ENCODE data around the gene CHID1. TPM values are rescaled to one million over a fixed set of nuclear protein-coding genes. Genes with fewer than 3 reads are reported as not detected.

The CHID1 gene
- total RNA-seq, 1 donor from 2014 or later = 88.3 TPM

DNA sequence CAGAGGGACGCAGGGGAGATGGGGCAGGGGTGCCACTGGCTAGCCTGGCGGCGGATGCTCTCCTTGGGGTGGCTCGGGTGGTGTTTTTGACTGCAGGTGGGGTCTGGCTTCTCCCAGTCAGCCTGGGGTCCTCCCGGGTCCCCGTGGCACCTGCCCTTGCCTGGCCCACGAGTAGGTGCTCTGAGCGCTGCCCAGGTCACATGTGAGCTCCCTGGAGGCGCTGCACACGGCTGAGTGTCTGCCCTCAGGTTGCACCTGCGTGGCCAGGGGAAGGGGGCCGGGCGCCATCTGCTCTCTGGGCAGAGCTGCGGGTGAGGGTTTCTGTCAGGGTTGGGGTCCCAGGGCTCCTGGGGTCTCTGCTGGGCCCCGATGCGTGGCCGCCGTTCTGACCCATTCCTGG, 62.7 kb downstream of the CHID1 start:
- TF ChIP-seq, protein P1, sequence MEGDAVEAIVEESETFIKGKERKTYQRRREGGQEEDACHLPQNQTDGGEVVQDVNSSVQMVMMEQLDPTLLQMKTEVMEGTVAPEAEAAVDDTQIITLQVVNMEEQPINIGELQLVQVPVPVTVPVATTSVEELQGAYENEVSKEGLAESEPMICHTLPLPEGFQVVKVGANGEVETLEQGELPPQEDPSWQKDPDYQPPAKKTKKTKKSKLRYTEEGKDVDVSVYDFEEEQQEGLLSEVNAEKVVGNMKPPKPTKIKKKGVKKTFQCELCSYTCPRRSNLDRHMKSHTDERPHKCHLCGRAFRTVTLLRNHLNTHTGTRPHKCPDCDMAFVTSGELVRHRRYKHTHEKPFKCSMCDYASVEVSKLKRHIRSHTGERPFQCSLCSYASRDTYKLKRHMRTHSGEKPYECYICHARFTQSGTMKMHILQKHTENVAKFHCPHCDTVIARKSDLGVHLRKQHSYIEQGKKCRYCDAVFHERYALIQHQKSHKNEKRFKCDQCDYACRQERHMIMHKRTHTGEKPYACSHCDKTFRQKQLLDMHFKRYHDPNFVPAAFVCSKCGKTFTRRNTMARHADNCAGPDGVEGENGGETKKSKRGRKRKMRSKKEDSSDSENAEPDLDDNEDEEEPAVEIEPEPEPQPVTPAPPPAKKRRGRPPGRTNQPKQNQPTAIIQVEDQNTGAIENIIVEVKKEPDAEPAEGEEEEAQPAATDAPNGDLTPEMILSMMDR (IDR thresholded peaks at IDR 0.05; ENCODE audit: unreplicated experiment) = no peak
- no peaks in the 10 kb centered on the region for H3K9me3 Mint-ChIP-seq
- no peaks in the 10 kb centered on the region for H3K36me3 Mint-ChIP-seq

DNA sequence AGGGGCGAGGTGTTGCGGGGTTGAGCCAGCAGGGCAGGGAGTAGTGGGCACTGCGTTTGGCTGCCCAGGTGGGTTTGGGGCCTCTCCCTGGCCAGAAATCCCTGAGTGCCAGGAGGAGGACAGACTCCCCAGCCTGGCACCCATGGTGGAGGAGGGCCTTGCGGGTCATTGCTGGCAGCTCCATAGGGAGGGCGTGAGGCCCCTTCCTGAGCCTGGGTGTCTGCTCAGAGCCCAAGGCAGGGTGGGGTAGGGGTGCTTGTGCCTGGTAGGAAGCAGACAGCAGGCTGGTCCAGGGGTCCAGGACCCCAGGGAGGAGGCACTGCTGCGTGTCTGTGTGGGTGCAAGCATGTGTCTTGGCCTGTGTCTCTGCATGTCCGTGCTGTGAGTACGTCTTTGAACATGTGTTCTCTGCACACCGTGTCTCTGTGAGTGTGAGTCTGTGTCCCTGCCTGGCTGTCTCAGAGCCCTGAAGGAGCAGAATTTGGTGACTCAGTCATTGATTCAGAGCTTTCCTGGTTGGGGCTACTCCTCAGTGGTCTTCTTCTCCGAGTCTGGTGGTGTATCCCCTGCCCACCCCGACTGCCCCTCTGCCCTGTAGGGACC, 64.0 kb downstream of the CHID1 start:
- H3K4me1 Mint-ChIP-seq = peaks cover 40% of the 10 kb centered on the region
- DNase-seq (ENCODE audit: low spot score in 2 of 2, unreplicated experiment in 2 of 2) = no peak
- TF ChIP-seq, protein P1 (IDR thresholded peaks at IDR 0.05; ENCODE audit: unreplicated experiment) = no peak
- H3K9me3 Mint-ChIP-seq = no peaks in the 10 kb centered on the region
- H3K27ac Mint-ChIP-seq = peak overlapping the region; percentile 30
- H3K36me3 Mint-ChIP-seq = no peaks in the 10 kb centered on the region
- H3K4me3 Mint-ChIP-seq = no peak overlapping the region
- H3K27me3 Mint-ChIP-seq (ENCODE audit: low read depth) = no peaks in the 10 kb centered on the region

More for the DNA sequence above, 62.7 kb downstream of the CHID1 start:
- H3K27me3 Mint-ChIP-seq (ENCODE audit: low read depth) = no peaks in the 10 kb centered on the region
- H3K27ac Mint-ChIP-seq = no peak overlapping the region
- peaks cover 45% of the 10 kb centered on the region for H3K4me1 Mint-ChIP-seq
- H3K4me3 Mint-ChIP-seq = no peak overlapping the region
- no peak for DNase-seq (ENCODE audit: low spot score in 2 of 2, unreplicated experiment in 2 of 2)

DNA sequence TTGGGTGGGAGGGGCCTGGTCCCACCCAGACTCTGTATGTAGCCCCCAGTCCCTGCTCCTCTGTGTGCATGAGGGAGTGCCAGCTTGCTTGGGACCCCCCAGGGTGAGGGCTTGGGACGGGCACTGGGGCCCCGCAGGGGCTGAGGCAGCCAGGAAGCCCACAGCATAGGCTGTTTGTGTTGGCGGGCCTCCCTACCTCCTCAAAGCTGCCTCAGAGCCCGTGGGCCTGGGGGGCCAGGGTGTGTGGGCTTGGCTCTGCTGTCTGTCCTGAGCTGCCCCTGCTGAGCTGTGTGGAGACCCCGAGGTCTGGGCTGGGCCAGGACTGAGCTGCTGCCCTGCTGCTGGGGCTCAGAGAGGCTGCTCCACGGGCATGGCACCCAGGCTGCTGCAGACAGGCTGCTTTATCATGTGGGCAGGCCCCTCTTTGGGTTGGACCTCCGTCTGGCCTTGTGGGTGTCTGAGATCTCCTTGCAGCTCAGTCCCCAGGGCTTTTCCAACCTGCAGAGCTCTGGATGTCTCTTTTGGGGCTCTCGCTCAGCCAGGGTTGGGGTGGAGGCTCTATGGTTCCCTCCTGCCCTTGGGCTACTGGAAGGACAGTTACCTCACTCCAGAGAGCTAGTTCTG, 64.6 kb downstream of the CHID1 start:
- H3K9me3 Mint-ChIP-seq = no peaks in the 10 kb centered on the region
- H3K4me3 Mint-ChIP-seq = peak overlapping the region; percentile 17
- H3K4me1 Mint-ChIP-seq = peaks cover 40% of the 10 kb centered on the region

DNA sequence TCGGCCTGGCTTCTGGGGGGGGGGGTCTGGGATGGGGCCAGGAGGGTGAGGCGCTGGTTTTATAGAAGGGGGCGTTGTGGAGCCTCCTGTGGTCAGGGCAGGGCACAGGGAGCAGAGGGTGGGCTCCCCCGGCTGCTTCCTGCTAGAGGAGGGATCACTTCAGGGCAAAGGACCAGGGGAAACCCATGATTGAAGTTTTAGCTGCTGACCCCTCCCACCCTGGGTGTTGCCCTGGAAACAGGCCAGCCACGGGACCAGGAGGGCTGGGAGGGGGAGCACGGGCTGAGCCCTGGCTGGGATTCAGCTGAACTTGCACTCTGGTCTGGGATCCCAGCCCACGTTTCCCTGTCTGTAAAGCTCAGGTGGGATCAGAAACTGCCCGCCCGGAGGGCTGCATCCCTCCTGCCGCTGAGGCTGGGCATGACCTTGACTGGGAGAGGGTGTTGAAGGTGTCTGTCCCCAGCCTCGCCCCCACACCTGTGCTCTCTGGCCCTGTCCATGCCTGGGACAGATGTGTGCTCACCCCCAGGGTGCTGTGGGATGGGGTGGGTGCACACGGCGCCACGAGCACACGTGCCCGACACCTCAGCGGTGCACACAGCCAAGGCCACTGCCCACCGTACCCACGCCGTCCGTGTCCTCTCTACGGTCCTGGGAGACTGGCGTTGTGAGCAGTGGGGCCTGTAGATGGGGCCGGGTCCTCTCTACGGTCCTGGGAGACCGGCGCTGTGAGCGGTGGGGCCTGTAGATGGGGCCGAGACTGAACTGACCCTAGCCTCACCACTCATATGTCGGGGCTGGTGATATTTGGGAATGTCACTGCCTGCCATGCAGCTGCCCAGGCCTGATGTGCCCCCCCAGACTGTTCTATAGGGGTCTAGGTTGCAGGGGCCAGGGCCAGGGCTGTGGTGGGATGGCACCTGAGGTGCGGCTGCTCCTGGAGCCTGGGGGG, 65.6 kb downstream of the CHID1 start:
- H3K9me3 Mint-ChIP-seq = no peaks in the 10 kb centered on the region
- peak; percentile 59 to 76 for DNase-seq (ENCODE audit: low spot score in 2 of 2, unreplicated experiment in 2 of 2)
- H3K4me1 Mint-ChIP-seq = peaks cover 45% of the 10 kb centered on the region
- peak overlapping the region; percentile 88 for H3K27ac Mint-ChIP-seq
- TF ChIP-seq, protein P1 (IDR thresholded peaks at IDR 0.05; ENCODE audit: unreplicated experiment) = no peak
- peak overlapping the region; percentile 62 for H3K4me3 Mint-ChIP-seq
- H3K36me3 Mint-ChIP-seq = no peaks in the 10 kb centered on the region
- H3K27me3 Mint-ChIP-seq (ENCODE audit: low read depth) = no peaks in the 10 kb centered on the region

More for the DNA sequence above, 64.6 kb downstream of the CHID1 start:
- Mint-ChIP-seq H3K36me3 (no peaks in the 10 kb centered on the region), H3K27ac (peak overlapping the region; percentile 30), H3K27me3 (ENCODE audit: low read depth) (no peaks in the 10 kb centered on the region)
- TF ChIP-seq, protein P1 (IDR thresholded peaks at IDR 0.05; ENCODE audit: unreplicated experiment) = no peak
- no peak for DNase-seq (ENCODE audit: low spot score in 2 of 2, unreplicated experiment in 2 of 2)

DNA sequence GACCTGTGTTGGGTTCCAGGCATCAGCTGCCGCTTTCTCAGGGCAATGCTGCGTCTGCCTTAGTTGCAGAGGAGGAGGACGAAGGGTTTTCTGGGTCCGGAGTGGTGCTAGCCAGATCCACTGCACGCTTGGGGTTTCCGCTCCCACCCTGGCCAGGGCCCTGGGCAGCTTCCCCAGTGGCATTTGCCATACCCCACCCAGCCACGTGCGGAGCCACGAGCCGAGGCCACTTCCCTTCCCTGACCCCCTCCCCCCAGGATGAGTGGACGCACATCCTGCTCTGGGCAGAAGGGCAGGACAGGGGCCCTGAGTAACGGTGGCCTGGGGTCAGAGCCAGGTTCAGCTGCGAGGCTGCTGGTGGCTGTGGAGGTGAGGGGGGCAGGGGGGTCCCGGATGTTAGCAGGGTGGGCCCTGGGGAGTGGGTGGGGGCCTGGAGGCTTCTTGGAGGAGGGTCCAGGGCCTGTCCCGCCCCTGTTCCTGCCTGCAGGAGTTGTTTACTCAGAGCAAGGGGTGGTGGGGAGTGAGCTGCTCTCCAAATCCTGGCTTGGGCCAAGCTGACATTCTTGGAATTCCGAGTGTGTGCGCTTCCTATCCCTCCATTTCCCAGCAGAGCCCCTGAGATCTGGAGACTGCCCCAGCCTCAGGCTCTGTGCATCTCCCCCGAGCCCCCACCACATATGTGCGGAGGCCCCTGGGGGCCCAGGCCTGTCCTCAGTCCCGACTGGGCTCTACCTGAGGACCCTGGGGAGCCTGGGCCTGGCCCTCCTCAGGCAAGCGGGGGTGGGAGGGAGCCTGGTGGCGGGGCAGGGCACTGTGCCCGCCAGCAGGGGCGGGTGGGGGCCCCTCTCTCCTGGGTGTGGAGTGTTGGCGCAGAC, 66.6 kb downstream of the CHID1 start:
- H3K36me3 Mint-ChIP-seq = no peaks in the 10 kb centered on the region
- H3K4me1 Mint-ChIP-seq = peaks cover 45% of the 10 kb centered on the region
- TF ChIP-seq, protein P1 (IDR thresholded peaks at IDR 0.05; ENCODE audit: unreplicated experiment) = no peak

More for the DNA sequence above, 66.6 kb downstream of the CHID1 start:
- peak in 1 of 2 experiments; percentile 74 for DNase-seq (ENCODE audit: low spot score in 2 of 2, unreplicated experiment in 2 of 2)
- H3K27ac Mint-ChIP-seq = peak overlapping the region; percentile 87
- H3K4me3 Mint-ChIP-seq = peak overlapping the region; percentile 75
- H3K9me3 Mint-ChIP-seq = no peaks in the 10 kb centered on the region
- no peaks in the 10 kb centered on the region for H3K27me3 Mint-ChIP-seq (ENCODE audit: low read depth)
